CD4-positive, alpha-beta T cell treated with Interleukin-17A for 4 hours (primary cell): ENCODE data around the gene FTCD.
"Not testable (repeated sequence)": the region's sequence is repeated elsewhere in the genome, so short reads cannot be mapped to it uniquely, and the experiment has no call there.

Experiments used
- DNase-seq: peaks from one replicate; pipeline ENCODE4 v3.0.0-alpha.2; 2020; ENCODE audit warnings: mixed read lengths

Gene FTCD

GRCh38 chr21:46120301-46121285 is 34.8 kb downstream of the FTCD start:
- no peak for DNase-seq

DNA sequence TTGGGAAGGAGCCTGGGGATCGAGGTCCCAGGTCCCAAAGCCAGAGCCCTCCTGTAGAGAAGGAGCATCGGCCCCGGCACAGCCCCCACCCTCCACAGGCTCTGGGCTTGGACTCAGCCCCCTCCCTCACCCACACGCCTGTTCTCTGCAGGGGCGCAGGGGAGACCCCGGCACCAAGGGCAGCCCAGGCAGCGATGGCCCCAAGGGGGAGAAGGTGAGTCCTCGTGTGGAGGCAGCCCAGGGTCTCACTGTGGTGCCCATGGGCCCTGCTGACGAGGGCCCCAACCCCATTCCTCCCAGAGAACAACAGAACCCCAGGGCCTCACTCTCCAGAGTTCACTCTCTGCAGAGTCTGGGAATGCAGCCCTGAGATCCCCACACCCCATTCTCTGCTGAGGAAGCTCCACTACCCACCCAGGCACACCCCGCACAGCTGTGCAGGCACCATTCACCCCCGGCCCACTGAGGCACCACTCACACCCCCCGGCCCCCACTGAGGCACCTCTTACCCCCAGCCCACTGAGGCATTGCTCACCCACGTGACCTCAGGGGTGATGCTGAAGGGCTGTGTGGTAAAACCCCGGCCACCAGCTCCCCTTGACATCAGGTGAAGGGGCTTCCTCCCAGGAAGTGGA is 35.6 kb downstream of the FTCD start:
- no peak for DNase-seq

GRCh38 chr21:46119144-46119636 is 36.2 kb downstream of the FTCD start:
- DNase-seq, result no peak

- no peak for DNase-seq
Observed at GRCh38 chr21:46118316-46119143, 36.8 kb downstream of the FTCD start.

DNA sequence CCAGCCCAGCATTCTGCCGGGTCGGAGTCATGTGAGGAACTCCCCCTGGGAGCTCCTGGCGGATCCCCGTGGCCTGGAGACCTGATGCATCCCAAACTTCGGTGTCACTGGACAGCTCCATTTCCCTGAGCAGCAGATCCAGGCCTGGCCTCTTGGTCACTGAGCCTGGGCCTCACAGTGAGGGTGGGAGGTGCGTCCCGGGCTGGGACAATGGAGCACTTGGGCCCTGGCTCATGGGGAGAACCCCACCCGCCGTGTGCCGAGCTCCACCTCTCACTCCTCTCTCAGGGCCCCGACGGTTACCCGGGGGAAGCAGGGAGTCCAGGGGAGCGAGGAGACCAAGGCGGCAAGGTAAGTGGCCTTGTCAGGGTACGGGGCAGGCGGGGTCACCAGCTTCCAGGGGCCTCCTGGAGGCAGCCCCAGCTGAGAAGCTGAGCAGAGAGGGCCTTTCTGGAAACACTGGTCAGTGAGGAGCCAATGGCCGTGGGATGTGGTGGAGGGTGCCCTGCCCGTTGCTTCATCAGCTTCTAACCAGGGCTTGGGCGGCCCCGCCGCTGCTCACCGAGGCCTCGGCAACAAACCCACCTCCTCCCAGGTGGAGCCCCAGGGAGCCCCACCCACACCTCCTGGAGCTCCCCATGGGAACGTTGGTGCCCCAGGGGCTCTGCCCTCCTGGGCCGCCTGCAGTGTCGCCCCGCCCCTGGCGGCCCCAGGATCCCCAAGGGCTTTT is 37.6 kb downstream of the FTCD start:
- DNase-seq, result no peak

DNA sequence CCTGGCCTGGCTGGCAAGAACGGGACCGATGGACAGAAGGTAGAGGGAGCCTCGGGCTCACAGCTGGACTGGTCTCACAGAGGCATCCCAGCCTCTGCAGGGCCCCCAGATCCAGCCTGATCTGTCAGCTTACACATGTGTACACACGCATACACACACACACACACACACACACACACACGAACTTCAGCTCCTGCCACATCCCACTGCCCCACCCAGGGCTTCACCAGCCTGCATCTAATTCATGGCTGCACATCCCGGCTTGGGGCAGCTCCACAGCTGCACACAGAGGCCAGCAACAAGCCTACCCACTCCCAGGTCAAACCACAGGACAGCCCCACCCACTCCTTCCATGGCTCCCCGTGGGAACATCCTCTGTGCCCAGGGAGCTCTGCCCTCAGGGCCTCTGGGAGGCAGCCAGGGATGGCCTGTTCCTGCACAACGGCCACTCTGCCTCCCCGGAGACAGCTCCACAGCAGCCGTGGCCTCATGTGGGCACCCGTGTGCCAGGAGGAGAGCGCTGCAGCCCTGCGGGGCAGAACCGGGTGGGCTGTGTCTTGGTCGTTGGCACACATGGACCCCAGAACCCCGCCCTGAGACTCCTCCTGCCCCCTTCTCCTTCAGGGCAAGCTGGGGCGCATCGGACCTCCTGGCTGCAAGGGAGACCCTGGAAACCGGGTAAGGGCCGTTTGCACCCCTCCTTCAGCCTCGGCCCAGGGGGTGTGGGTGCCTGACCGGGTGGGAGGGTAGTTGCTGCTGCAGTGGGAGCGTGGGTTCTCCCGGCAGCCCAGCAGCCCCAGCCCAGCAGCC is 38.4 kb downstream of the FTCD start:
- no peak for DNase-seq

DNA sequence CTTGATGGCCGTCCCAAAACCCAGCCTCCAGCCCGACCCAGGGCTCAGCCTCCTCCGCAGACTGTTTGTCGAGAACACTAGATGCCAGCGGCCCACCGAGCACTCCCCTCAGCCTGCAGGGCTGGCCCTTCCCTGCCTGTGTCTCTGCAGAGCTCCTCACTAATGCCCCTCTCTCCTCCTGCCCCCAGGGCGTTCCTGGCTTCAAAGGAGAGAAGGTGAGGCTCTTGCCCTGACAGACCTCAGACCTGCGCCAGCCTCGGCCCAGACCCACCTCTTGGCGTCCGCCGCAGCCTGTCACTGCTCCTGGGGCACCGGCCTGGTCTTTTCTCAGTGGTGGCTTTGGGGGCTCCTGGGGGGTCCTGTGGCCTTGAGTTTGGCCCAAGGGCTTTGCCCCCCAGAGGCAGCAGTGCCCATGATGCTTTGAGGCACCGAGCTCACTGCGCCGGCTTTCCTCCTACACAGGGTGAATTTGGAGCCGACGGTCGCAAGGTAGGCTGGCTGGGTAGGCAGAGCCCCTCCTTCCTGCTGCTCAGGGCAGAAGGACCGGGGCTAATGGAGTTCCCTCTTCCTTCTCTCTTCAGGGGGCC is 39.1 kb downstream of the FTCD start:
- DNase-seq, result no peak

DNA sequence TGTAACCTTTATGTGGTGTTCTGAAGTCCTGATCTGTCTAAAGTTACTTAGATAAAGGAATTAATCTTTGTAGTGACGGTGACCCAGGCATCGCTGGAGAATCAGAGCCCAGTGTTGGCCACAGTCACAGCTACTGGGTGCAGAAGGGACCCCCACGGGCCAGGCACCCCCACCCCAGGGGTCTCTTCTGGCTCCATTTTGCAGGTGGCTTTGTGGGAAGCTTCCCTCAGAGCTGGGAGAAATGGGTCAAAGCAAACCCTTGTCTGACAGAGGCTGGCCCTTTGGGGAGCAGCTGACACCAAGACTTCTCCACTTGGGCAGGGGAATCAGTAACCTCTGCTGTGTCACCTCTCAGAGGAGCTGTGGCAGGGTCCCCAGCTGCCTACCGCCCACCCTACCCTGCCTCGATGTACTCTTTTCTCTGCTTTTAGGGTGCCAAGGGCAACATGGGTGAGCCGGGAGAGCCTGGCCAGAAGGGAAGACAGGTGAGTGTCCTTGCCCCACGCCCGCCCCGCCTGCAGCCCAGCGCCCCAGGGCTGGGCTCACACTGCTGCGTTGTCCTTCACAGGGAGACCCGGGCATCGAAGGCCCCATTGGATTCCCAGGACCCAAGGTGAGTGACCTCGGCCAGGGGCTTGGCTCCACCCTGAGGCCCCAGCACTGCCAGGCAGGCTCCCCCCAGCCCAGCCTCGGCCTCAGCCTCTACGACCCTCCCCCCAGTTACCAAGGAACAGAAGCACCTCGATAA is 39.8 kb downstream of the FTCD start:
- DNase-seq, result no peak

DNA sequence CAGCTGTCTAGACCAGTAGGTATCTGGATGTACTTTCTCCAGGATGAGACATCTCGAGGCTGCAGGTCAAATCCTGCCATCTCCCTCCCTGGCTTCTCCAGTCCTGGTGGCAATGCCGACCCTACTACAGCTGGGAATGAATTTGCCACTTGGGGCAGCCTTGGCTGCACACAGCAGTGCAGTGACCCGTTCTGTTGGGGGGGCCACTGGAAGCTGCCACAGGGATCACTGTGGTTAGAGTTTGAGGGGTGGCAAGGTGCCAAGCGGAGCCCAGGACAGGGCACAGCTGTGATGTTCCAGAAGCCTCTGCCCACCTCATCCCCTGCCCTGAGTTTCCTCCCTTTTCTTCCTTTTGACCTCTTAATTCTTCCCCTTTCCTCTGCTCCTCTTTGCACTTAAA is 40.4 kb downstream of the FTCD start:
- DNase-seq, result no peak

DNA sequence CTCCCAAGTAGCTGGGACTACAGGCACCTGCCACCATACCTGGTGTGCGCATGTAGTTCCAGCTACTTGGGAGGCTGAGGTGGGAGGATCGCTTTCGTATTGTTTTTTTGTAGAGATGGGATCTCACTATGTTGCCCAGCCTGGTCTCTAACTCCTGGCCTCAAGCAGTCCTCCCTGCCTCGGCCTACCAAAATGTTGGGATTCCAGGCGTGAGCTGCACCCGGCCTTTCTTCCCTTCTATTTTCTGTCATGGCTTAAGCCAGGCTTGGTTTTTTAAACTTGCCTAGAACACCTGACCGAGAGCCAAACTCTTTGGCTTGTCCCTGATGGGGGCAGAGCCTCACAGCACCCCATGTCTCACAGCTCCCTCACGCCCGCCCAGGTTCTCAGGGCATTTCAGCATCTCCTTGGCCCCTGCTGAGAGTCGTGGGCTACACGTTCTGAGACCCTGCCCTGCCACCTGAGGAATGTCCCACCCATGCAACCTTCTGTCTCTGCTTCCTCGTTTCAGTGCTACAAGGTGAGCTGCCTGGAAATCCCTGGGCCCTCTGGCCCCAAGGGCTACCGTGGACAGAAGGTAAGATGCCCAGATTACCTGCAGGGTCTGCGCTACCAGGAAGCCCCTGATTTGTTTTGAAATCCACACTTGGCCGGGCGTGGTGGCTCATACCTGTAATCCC is 41.7 kb downstream of the FTCD start:
- no peak for DNase-seq

DNA sequence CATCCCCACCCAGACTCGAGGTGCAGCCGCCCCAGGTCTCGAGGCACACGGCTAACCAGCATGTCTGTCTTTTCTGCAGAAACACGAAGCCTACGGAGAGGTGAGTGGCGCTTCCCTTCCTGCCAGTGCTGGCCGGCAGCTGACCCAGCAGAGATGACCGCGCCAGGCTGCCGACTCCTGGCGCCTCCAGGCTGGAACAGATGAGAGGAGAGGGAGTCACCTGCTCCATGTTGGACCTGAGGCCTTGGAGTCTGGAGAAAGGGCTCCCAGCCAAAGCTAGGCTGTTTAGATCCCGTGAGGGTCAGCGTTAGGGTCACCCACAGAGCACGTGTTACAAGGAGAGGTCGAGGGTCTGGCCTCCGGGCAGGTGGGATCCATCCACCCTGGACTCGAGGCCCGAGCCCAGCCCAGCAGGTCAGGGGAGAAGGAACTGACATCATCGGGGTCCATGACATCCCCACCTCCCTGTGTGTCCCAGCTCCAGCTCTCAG is 42.6 kb downstream of the FTCD start:
- DNase-seq, result no peak

- DNase-seq, result no peak
Observed at GRCh38 chr21:46111857-46112724, 43.3 kb downstream of the FTCD start.

DNA sequence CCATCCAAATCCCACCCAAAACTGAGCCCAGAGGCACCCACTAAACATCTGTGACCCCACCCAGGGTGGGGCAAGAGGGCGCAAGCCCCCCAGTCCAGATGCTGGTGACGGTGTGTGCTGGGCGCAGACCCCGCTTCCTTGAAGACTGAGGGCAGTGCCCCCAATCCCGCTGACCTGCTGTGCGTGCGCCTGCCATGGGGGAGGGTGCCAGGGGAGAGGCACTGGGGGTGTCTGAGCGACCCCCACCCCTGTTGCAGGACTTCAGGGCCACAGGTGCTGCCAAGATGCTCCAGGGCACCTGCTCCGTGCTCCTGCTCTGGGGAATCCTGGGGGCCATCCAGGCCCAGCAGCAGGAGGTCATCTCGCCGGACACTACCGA is 44.2 kb downstream of the FTCD start:
- DNase-seq, result no peak

GRCh38 chr21:46110499-46111192 is 44.7 kb downstream of the FTCD start:
- no peak for DNase-seq

GRCh38 chr21:46109313-46110221 is 45.8 kb downstream of the FTCD start:
- DNase-seq, result no peak

DNA sequence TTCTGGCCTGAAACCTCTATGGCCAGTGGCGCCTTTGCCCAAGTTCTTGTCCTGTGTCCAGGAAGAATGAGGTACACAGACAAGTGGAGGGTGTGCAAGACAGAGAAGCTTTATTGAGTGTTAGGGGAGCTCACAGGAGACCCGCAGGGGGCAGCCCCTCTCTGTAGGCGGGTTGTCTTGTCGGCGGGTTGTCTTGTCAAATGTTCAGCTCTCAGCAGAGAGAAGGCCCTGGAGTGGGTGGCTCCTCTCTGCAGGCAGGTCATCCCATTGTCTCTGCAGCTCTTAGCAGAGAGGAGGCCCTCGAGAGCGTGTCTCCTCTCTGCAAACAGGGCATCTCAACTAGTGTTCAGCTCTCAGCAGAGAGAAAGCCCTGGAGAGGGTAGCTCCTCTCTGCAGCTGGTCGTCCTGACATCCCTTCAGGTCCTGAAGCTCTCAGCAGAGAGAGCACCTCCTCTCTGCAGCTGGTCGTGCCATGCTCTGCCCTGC is 46.5 kb downstream of the FTCD start:
- DNase-seq, result no peak

DNA sequence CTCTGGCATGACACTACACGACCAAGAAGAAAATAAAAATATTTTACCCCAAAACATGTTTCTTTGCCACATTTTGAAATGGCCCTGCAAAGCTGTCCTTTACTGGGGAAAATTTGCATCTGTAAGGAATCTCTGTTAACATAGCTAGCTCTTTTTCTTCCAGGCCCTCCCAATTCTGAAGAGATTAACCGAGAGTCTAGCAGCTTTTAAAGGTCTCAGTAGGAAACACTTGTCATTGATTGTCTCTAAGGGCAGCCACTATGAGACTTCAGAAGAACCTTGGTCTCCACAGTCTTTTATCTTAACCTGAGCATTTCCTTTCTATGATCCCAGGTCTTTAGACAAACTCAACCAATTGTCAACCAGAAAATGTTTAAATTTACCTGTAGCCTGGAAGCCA is 48.0 kb downstream of the FTCD start:
- DNase-seq, result not testable (repeated sequence)
